GM12874 (cell line): Measurements from ENCODE around the gene TMEM200C.

Source experiments
- CTCF ChIP-seq: IDR thresholded peaks from 2 replicates; pipeline ENCODE4 v1.5.1; 2011; ENCODE audit warnings: low read depth, mild to moderate bottlenecking, control low read depth, low read length, moderate library complexity; ENCODE audit not compliant: insufficient read depth

TMEM200C gene

DNA sequence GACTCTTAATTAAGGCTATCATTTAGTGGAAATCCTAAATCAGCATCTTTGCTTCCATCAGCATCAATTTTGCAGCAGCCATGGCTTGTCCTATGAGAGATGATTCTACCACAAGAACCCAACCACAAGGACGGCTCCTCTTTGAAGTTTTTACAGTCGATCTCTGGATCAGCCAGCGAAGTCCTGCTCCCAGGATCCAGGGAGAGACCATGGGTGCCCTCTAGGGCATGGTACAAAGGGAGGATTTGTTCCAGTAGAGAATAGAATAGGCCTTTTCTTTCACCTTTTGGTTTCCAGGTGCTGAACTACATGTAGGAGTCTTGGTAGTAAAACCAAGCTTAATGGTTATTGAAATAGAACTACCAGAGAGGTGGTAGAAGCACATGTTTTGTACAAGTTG is 52.7 kb downstream of the TMEM200C start:
- no peak for TF ChIP-seq CTCF

DNA sequence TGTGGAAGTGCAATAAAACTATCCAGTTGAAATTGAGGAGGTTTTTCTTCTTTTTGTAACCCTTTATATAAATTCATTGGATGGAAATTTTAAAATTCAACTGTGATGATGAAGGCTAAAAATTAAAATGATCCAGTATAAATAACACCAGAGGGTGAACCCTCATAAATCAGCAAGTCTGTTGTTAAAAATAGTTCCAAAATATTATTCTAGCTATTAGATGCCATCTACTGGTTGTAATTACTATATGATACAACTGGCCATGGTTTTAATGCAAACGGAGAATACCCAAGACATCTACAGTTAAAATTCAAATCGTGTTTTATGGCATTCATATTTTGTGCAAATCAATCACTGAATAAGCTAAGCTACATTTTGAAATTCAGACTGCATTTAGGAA is 53.8 kb downstream of the TMEM200C start:
- no peak for TF ChIP-seq CTCF

GRCh38 chr18:5840547-5840946 is 54.8 kb downstream of the TMEM200C start:
- no peak for TF ChIP-seq CTCF

DNA sequence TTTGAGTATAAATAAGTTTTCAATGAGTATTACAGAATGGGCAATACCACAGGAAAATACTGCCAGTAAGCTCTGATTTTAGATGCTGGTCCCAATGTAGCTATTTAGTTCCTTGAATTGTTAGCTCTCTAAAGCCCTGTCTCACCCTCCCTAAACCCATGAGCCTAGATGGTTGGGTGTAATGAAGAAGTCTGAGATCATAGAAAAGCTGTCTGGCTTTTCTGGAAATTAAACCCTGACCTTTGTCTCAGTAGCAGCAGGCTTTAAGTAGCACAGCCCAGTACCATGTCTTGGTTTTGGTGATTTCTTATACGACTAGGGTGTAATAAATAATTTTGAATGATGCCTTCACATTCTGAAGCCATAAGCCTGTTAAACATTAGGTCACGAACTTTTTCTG is 55.3 kb downstream of the TMEM200C start:
- TF ChIP-seq CTCF = no peak

DNA sequence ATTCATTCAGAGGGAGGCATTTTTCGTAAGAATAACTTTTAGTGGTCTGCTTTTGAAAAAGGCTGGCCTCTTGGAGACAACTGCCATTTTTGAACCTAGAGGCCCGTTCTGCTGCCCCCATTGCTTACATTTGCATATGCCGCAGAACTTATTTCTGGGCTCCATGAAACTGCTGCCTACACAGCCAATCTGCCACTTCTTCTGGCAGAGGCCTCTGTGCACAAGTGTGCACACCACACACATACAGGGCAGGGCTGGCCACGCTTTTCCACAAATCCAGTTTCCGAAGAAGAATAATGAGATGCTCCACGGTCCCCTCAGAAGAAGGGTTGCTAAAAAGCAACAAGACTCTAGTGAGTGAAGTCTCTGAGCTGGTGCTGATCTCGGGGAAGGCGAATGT is 56.2 kb downstream of the TMEM200C start:
- TF ChIP-seq CTCF = no peak
